ENCODE measurements around the gene PPP6R2.

DNA sequence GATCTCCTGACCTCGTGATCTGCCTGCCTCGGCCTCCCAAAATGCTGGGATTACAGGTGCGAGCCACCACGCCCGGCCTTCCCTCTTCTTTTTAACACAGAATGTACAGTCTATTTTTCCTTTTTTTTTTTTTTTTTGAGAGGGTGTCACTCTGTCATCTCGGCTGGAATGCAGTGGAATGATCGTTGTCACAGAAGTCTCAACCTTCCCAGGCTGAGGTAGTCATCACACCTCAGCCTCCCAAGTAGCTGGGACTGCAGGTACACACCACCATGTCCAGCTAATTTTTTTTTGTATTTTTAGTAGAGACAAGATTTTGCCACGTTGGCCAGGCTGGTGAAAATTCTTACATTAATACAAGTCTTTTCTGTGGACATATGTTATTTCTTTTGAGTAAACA, 13.1 kb downstream of the PPP6R2 start:
- TF ChIP-seq POLR2AphosphoS5 (IDR thresholded peaks at IDR 0.05; ENCODE audit: low read depth, low read length) (no peak), SIN3A (IDR thresholded peaks at IDR 0.05; ENCODE audit: borderline replicate concordance, insufficient read depth, low read length) (no peak), TAF1 (IDR thresholded peaks at IDR 0.05; ENCODE audit: borderline replicate concordance, insufficient read depth, low read length) (no peak)
- TF ChIP-seq, protein P1, sequence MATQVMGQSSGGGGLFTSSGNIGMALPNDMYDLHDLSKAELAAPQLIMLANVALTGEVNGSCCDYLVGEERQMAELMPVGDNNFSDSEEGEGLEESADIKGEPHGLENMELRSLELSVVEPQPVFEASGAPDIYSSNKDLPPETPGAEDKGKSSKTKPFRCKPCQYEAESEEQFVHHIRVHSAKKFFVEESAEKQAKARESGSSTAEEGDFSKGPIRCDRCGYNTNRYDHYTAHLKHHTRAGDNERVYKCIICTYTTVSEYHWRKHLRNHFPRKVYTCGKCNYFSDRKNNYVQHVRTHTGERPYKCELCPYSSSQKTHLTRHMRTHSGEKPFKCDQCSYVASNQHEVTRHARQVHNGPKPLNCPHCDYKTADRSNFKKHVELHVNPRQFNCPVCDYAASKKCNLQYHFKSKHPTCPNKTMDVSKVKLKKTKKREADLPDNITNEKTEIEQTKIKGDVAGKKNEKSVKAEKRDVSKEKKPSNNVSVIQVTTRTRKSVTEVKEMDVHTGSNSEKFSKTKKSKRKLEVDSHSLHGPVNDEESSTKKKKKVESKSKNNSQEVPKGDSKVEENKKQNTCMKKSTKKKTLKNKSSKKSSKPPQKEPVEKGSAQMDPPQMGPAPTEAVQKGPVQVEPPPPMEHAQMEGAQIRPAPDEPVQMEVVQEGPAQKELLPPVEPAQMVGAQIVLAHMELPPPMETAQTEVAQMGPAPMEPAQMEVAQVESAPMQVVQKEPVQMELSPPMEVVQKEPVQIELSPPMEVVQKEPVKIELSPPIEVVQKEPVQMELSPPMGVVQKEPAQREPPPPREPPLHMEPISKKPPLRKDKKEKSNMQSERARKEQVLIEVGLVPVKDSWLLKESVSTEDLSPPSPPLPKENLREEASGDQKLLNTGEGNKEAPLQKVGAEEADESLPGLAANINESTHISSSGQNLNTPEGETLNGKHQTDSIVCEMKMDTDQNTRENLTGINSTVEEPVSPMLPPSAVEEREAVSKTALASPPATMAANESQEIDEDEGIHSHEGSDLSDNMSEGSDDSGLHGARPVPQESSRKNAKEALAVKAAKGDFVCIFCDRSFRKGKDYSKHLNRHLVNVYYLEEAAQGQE (IDR thresholded peaks at IDR 0.05; ENCODE audit: insufficient read depth in 1 of 2, low read depth in 2 of 2, low read length in 2 of 2): no peak

Data from PFSK-1 (cell line).